ENCODE measurements around the gene RILPL2.

DNA sequence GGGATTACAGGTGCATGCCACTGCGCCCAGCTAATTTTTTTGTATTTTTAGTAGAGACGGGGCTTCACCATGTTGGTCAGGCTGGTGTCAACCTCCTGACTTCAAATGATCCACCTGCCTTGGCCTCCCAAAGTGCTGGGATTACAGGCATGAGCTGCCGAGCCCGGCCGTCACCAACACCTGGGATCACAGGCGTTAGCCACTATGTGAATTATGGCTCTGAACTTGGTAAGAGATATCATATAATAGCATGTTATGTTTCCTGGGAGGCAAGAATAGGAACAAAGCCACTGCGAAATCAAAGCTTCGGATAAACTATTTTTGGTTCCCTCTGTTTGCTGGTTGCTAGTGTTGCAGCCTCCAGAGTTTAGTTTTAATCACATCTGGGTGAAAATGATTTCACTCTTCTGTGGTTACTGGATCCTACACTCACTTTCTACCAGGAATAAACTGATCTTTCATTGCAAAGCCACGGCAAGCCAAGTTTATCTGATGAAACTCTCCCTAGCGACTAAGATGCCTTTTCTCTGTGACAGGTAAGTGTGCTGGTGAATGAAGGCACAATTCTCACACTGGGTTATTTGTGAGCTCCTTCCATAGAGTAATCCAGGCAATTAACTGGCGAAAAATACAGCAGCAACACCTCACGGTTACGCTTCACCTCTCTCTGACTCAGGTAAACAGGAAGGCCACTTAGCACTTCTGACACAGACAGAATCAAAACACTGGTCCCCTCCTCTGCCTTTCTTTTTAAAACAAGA lies 38.2 kb upstream of the RILPL2 start:
- TF ChIP-seq, protein P1, sequence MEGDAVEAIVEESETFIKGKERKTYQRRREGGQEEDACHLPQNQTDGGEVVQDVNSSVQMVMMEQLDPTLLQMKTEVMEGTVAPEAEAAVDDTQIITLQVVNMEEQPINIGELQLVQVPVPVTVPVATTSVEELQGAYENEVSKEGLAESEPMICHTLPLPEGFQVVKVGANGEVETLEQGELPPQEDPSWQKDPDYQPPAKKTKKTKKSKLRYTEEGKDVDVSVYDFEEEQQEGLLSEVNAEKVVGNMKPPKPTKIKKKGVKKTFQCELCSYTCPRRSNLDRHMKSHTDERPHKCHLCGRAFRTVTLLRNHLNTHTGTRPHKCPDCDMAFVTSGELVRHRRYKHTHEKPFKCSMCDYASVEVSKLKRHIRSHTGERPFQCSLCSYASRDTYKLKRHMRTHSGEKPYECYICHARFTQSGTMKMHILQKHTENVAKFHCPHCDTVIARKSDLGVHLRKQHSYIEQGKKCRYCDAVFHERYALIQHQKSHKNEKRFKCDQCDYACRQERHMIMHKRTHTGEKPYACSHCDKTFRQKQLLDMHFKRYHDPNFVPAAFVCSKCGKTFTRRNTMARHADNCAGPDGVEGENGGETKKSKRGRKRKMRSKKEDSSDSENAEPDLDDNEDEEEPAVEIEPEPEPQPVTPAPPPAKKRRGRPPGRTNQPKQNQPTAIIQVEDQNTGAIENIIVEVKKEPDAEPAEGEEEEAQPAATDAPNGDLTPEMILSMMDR (IDR thresholded peaks at IDR 0.05; ENCODE audit: insufficient read depth, low read depth, low read length) = no peak
- no peak for TF ChIP-seq EZH2 (IDR thresholded peaks at IDR 0.05; ENCODE audit: insufficient read depth, low read length)

Data from astrocyte (in vitro differentiated cells and primary cell).